Activated CD4-positive, CD25-positive, alpha-beta regulatory T cell (primary cell): Measurements from ENCODE around the gene PABPC1L.

Source experiments
- DNase-seq, 4 experiments: peaks; one replicate each; lab custom pipeline; 2025; lab: John Stamatoyannopoulos, UW

The PABPC1L gene

GRCh38 chr20:44966030-44966961 is 56.4 kb downstream of the PABPC1L start, which contains the start of gene STK4:
STK4 (plus strand) TSS chr20:44966512; CDS start chr20:44966569, 57 bp downstream.
- peak; percentile 85 to 95 (median 90) for DNase-seq

DNA sequence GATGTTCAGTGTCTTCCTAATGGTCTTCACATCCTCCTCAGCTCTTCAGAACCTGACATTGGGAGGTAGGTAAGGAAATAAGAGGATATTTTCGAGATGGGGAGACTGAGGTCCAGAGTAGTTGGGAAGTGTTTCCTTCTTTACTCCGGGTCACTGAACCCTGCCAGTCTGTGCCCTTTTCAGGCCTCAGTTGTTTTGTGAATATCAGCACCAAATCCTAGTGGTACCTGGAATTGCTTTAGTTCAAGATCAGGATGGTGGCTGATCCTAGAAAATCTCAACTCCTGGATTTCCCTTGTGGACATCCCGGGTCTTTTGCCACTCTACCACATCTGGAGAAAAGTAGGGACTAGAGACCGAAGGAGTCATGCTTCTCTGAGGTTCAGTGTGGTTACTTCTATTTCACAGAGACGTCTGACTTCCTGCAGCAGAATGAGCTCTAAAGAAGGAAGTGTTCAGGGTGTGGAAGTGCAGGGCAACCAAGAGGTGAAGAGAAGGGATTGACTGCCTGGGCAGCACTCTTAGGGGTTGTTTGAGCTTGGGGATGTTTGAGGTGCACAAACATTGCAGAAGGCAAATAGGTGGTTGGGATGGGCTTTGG is 57.4 kb downstream of the PABPC1L start:
- no peak for DNase-seq

- no peak for DNase-seq
Measured at GRCh38 chr20:44969300-44969894, 59.5 kb downstream of the PABPC1L start.

DNA sequence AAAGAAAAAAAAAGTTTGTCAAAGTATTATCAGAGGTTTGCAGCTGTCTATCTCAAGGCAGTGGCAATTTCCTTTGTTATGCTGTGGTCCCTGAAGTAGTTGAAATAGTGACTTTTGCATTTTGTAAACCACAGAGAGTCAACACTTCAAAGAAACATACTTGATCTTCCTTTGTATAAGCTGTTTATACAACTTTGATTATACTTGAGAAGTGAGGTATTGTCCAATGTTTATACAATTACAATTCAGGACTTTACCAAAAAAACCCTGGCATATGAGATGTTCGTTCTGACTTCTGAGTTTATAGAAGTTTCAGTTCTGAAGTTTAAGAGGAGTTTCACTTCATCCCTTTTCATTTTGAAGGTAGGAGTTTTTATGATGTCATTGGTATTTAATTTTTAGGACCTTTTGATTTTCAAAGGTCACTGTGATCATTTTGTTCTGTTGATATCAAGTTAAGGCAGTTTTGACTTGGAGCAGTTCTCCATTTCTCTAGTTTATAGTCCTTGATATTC is 60.4 kb downstream of the PABPC1L start:
- DNase-seq, result no peak

DNA sequence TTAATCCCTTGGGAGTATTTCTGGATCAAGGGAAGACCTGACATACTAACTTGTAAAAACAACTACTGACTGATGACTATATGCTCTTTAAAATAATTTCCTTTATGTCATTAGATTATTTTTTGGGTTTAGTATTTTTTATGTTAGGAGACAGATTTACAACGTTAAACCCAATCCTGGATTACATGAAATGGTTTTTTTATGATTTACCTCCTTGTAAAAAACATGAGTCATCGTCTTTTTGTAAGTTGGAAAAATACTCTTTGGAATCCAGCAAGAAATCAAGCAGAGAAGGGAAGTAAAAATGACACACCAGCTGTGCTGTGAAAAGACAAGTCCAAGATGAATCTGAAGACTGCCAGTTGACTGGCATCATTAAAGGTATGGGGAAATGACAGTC is 63.2 kb downstream of the PABPC1L start:
- DNase-seq, result no peak

- DNase-seq, result no peak
Measured at GRCh38 chr20:44976698-44977097, 66.8 kb downstream of the PABPC1L start.

DNA sequence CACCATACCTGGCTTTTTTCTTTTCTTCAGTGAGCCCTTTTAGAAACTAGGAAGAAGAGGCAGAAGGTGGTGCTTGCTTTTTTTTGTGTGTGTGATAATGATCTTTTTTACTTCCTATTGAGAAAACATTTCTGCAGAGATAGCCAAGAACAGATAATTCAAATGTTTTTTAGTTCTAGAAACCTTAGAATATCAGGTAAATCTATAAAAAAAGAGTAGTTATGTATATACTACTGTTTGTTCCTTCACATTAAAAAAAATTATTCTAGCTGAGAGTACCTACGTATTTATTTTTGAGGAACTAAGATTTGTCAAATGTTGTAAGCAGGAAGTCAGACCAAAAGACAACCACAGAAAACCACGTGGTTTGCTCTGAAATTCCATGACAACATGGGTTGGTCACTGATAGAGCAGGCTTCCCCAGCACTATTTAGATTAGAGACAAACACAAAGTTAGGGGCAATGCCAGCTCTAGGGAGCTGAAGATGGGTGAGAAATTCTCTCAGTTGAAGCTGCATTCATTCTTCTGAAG is 69.3 kb downstream of the PABPC1L start:
- DNase-seq, result peak in 2 of 4 experiments; percentile 10 to 12

DNA sequence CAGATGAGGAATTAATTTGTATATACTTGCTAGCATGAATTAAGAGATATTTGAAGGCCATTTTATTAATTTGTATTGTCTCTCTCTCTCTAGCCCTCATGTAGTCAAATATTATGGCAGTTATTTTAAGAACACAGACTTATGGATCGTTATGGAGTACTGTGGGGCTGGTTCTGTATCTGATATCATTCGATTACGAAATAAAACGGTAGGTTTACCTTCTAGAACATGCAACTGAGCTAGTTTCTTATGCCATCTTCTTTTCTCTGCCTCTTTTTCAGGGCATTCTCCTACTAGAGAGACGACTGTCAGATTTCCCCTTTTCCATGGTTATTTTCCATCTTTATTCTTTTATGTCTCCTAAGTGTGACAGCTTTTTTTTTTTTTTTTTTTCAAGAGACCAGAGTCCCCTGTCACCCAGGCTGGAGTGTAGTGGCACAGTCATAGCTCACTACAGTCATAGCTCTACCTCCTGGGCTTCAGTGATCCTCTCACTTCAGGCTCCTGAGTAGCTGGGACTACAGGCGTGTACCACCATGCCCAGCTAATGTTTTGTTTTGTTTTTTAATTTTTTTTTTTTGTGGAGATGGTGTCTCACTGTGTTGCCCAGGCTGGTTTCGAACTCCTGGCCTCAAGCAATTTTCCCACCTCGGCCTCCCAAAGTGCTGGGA is 72.0 kb downstream of the PABPC1L start:
- no peak for DNase-seq

GRCh38 chr20:44983093-44983674 is 73.3 kb downstream of the PABPC1L start:
- no peak for DNase-seq

DNA sequence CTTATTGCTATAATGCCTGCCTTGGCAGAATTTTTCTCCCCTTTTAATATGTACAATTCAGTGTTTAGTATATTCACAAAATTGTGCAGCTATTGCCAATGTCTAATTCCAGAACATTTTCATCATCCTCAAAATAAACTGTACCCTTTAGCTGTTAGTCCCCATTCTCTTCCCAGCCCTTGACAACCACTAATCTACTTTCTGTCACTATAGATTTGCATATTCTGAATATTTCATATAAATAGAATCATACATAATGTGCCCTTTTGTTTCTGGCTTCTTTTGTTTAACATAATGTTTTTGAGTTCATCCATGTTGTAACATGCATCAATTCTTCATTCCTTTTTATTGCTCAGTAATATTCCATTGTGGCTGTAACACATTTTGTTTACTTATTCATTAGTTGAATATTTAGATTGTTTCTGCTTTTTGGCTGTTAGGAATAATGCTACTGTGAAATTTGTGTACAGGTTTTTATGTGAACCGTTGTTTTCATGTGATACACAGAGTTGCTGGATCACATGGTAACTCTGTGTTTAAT is 78.8 kb downstream of the PABPC1L start:
- DNase-seq, result no peak
